ENCODE data around the gene ELOVL3.

GRCh38 chr10:102198027-102198426, 28.1 kb upstream of the ELOVL3 start:
- TF ChIP-seq CTCF (IDR thresholded peaks at IDR 0.05; ENCODE audit: insufficient read depth, low read length, poor library complexity, severe bottlenecking) (no peak), EZH2phosphoT487 (conservative IDR thresholded peaks at IDR 0.05; ENCODE audit: low read length) (no peak)
